Head of caudate nucleus (tissue), 42 donors: Measurements from ENCODE around the gene LY6G5B.
A peak's percentile ranks its signal among the peaks of the same experiment; 100 is the strongest.

ENCODE experiments used
- DNase-seq, 42 donors: peaks; one replicate each; pipeline versions ENCODE4 v3.0.0 to v3.0.0-alpha.2; 2020 to 2021; ENCODE audit warnings: mixed read lengths in 7 of 42
- intact Hi-C: fragments of 100-400 bp; cut with DNase I; formaldehyde crosslinking; loops from one replicate; pipeline ENCODE4 v1.15.0; 2022

LY6G5B gene, protein sequence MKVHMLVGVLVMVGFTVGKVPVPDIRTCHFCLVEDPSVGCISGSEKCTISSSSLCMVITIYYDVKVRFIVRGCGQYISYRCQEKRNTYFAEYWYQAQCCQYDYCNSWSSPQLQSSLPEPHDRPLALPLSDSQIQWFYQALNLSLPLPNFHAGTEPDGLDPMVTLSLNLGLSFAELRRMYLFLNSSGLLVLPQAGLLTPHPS

DNA sequence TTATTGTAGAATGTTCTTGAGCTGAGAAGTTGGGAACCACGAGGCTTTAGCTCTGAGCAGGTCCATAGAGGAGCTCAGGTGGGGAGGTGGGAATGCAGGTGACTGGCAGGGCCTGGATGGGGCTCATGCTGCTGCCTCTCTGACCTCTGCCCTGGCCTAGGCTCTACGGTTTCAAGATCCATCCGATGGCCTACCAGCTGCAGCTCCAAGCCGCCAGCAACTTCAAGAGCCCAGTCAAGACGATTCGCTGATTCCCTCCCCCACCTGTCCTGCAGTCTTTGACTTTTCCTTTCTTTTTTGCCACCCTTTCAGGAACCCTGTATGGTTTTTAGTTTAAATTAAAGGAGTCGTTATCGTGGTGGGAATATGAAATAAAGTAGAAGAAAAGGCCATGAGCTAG lies at the start of gene LY6G5B:
TSS of gene LY6G5B (plus strand) at position 301 of the 400 bp plus-strand sequence. CDS start 975 bp downstream, outside the sequence.
- intact Hi-C loops: loop anchor here (5.0 kb wide), 1 partner anchor 47 kb away; the partner anchor contains the start of gene PRRC2A
- no peak for DNase-seq

DNA sequence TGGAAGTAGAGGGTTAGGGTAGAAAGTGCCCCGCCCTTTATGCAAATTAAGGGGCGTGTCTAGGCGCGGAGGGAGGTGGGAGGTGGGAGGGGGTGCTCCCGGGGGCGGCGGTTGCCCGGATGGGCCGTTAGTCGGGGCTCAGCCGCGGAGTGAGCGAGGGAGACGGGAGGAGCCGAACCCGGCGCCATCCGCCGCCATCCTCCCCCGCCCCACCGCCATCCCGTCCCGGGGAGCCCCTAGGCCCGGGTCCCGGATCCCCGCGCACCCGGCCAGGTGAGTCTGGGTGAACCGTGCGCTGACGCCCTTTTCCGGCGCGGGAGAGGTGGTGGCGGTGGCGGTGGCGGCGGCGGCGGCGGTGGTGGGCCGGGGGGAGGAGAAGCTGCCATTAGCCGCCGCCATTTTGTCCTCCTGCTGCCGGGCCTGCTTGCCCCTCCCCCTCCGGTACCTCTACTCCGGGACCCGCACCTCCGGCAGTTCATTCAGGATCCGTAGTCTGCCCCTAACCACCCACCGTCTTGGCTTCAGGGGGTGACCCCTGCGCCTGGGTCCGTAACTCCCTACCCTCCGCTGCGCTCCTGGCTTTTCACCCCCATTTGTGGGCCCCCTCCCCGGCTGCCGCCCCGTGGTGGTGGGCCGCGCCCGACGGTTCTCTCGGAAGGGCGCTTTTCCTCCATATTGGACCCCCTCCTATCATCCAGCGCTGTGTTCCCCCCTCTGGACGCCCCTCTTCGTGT lies 49.0 kb upstream of the LY6G5B start, which contains the start of gene PRRC2A:
TSS of gene PRRC2A (plus strand) at position 130 of the 734 bp plus-strand sequence. CDS start 2,075 bp downstream, outside the sequence.
- peak in 32 of 42 donors; percentile 48 to 98 (median 80) for DNase-seq
- intact Hi-C loops: loop anchor here (5.0 kb wide), 2 partner anchors 47 to 78 kb away; partner anchors contain the start of genes CSNK2B, DDX39B and LY6G5B

DNA sequence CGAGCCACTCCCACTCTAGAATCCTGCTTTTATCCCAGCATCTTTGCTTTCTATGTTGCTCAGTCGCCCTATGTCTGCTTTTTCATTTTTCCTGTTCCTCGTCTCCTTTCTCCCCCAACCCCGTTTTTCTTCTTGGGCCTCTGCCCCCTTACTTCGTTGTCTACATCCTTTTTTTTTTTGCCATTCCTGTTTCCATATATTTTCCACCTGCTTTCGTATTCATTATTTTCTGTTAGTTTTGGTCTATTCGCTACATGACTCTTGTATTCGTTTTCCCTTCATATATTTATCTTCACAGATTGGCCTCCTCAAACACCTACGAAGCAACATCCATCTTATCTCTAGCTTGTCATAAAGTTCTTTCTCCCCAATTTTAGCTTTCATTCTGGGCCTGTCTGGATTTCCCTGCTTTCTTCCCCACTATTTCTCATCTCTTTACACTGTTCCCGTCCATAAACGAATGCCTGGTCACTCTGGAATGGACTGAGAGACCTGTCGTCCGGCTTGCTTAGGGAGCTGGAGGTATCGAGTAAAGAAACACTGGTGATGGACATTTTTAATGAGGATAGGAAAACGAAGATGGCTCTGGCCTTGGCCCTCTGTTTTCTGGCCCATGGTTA lies 48.3 kb upstream of the LY6G5B start:
- intact Hi-C loops: loop anchor here (5.0 kb wide), 2 partner anchors 46 to 79 kb away; partner anchors contain the start of genes CSNK2B, DDX39B and LY6G5B

DNA sequence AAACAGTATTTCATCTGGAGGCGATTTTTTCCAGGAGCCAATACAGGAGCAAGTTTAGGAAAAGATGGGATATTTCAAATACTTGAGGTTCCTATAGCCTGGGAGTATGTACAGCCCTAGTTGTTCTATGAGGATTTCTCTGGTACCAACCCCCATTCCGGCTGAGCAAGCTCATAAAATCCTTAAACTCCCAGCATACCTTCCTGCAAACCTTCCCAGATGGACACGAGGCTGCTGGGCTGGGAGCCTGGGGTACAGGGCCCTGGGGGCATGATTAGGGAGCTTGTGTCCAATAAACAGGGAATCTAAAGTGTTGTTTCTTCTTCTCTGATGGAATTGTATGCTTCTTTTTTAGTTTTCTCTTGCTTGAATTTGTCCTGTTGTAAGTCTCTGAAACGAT lies 47.8 kb upstream of the LY6G5B start:
- intact Hi-C loops: loop anchor here (5.0 kb wide), 2 partner anchors 45 to 80 kb away; partner anchors contain the start of genes CSNK2B, DDX39B and LY6G5B
- no peak for DNase-seq

More for the DNA sequence above, 48.3 kb upstream of the LY6G5B start:
- no peak for DNase-seq

DNA sequence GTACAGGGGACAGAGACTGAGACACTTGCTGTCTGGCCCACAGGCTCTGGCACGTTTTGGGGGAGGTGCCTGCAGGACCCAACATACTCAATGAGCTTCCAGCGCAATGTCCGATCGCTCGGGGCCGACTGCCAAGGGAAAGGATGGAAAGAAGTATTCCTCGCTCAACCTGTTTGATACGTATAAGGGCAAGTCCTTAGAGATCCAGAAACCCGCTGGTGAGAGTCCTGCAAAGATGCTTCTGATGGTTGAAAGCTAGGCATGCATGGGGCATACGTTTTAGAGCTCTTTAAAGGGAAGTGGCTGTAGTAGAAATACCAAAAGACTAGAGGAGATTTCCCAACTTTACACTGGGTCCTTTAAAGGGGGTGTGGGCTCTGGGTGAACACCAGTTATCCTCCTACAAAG lies 47.1 kb upstream of the LY6G5B start:
- intact Hi-C loops: loop anchor here (5.0 kb wide), 2 partner anchors 45 to 80 kb away; partner anchors contain the start of genes CSNK2B, DDX39B and LY6G5B

DNA sequence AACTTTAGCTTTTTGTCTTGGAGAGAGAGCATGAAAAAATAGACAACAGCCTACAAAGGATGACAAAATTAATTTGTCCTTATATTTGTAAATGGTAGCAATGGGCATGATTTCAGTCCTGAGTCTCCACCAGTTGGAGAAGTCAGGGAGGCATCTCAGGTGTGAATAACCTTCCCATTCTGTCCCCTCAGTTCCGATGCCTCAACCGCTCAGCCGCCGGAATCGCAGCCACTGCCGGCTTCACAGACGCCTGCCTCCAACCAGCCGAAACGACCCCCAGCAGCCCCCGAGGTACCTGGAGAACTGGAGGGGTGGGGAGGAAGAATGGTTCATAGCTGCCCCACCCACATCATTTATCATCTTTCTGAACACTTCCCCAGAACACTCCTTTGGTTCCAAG lies 45.7 kb upstream of the LY6G5B start:
- intact Hi-C loops: loop anchor here (5.0 kb wide), 2 partner anchors 43 to 82 kb away; partner anchors contain the start of genes CSNK2B, DDX39B and LY6G5B
- DNase-seq: no peak

More for the DNA sequence above, 47.1 kb upstream of the LY6G5B start:
- no peak for DNase-seq

DNA sequence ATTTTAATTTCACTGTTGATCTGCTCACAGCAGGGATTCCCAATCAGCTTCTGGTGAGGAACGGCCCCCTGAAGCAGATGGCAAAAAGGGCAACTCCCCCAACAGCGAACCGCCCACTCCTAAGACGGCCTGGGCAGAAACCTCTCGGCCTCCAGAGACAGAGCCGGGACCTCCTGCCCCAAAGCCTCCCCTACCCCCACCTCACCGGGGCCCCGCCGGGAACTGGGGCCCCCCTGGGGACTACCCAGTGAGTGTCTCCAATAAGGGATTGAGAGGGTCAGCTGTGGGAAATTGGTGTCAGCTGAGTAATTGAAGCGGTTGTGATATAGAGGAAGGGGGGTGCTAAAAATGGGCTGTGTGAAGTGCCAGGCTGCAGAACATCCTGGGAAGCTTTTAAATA lies 42.8 kb upstream of the LY6G5B start:
- no peak for DNase-seq

DNA sequence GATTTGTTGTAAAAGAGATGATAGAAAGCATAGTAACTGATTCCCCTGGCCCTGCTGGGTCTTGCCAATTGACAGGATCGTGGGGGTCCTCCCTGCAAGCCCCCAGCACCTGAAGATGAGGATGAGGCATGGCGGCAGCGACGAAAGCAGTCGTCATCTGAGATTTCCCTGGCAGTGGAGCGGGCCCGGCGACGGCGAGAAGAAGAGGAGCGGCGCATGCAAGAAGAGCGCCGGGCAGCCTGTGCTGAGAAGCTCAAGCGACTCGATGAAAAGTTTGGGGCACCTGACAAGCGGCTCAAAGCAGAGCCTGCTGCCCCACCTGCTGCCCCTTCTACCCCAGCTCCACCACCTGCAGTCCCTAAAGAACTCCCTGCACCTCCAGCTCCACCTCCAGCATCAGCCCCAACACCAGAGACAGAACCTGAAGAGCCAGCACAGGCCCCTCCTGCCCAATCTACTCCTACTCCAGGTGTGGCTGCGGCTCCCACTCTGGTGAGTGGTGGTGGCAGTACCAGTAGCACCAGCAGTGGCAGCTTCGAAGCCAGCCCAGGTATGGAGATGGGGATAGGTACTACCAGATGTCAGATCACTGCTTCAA lies 42.0 kb upstream of the LY6G5B start:
- intact Hi-C loops: no loop called here
- DNase-seq: no peak

More for the DNA sequence above, 42.8 kb upstream of the LY6G5B start:
- intact Hi-C loops: no loop called here

DNA sequence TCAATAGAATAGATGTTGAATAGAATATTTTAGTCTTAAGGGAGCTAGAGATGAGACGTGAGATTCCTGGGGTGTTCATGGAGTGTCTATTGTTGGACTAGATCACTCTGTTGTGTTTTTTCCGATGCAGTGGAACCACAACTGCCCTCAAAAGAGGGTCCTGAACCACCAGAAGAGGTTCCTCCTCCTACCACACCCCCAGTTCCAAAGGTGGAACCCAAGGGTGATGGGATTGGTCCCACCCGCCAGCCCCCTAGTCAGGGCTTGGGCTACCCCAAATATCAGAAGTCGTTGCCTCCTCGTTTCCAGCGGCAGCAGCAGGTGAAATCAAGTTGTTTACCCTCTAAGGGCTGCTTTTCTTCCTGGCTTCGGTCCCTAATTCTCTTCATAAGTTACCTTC lies 40.8 kb upstream of the LY6G5B start:
- no peak for DNase-seq
- intact Hi-C loops: no loop called here

DNA sequence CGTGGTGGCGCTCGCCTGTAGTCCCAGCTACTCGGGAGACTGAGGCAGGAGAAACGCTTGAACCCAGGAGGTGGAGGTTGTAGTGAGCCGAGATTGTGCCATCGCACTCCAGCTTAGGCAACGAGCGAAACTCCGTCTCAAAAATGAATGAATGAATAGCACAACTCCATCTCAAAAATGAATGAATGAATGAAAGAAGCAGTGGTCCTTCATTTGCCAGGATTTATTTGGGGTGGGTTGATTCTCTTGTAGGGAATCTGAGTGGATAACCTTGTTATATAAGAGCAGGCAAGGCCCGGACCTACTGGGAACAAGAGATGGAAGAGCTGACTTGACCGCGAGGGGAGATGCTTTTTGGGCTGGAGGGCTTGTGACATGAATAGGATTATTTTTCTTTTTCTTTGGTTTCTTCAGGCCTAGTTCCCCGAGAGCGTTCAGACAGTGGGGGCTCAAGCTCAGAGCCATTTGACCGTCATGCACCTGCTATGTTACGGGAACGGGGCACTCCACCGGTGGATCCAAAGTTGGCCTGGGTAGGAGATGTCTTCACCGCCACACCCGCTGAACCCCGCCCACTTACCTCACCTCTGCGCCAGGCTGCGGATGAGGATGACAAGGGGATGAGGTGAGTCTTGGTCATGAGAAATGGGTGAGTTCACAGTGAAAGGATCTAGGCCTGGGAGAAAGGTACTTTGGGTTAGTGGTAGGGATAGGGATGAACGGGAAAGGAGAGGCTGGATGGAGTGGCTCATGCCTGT lies 39.4 kb upstream of the LY6G5B start:
- no peak for DNase-seq
- intact Hi-C loops: no loop called here

DNA sequence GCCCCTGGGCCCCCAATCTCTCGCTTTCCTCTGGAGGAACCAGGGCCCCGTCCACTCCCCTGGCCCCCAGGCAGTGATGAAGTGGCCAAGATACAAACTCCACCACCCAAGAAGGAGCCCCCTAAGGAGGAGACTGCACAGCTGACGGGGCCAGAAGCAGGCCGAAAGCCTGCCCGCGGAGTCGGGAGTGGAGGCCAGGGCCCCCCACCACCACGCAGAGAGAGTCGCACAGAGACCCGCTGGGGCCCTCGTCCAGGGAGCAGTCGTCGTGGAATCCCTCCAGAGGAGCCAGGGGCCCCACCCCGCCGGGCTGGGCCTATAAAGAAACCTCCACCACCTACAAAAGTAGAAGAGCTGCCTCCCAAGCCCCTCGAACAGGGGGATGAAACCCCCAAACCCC lies 38.6 kb upstream of the LY6G5B start:
- intact Hi-C loops: no loop called here
- DNase-seq: no peak

DNA sequence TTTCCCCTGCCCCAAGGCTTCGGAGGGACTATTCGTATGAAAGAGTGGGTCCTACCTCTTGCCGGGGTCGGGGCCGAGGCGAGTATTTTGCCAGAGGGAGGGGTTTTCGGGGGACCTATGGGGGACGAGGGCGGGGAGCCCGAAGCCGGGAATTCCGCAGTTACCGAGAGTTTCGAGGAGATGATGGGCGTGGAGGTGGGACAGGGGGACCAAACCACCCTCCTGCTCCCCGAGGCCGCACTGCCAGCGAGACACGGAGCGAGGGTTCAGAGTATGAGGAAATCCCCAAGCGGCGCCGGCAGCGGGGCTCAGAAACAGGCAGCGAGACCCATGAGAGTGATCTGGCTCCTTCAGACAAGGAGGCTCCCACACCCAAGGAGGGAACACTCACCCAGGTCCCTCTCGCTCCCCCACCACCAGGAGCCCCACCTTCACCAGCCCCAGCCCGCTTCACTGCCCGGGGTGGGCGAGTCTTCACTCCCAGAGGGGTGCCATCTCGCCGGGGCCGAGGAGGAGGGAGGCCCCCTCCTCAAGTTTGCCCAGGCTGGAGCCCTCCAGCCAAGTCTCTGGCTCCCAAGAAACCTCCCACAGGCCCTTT lies 38.0 kb upstream of the LY6G5B start:
- DNase-seq: no peak
- intact Hi-C loops: no loop called here

DNA sequence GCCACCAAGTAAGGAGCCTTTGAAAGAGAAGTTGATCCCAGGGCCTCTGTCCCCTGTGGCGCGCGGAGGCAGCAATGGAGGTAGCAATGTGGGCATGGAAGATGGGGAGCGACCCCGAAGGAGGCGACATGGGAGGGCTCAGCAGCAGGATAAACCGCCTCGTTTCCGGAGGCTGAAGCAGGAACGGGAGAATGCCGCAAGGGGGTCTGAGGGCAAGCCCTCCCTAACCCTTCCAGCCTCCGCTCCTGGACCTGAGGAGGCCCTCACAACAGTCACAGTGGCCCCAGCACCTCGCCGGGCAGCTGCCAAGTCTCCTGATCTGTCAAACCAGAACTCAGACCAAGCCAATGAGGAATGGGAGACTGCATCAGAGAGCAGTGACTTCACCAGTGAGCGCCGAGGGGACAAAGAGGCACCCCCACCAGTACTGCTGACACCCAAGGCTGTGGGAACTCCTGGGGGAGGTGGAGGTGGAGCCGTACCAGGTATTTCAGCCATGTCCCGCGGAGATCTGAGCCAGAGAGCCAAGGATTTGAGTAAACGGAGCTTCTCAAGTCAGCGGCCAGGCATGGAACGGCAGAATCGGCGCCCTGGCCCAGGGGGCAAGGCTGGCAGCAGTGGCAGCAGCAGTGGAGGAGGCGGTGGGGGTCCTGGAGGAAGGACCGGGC lies 37.4 kb upstream of the LY6G5B start:
- no peak for DNase-seq
- intact Hi-C loops: no loop called here

DNA sequence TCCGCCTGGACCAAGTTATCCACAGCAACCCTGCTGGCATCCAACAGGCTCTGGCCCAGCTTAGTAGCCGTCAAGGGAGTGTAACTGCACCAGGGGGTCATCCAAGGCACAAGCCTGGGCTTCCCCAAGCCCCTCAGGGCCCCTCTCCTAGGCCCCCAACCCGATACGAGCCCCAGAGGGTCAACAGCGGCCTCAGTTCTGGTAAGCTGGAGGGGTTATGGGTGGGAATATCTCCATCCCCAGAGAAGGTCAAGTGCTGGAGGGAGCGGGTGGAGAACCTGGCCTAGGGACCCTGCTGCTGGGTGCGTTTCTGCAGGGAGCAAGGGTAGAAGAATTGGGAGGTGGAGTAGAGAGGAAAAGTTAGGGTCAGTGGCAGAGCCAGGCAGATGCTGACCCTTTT lies 36.3 kb upstream of the LY6G5B start:
- intact Hi-C loops: no loop called here
- DNase-seq: no peak

DNA sequence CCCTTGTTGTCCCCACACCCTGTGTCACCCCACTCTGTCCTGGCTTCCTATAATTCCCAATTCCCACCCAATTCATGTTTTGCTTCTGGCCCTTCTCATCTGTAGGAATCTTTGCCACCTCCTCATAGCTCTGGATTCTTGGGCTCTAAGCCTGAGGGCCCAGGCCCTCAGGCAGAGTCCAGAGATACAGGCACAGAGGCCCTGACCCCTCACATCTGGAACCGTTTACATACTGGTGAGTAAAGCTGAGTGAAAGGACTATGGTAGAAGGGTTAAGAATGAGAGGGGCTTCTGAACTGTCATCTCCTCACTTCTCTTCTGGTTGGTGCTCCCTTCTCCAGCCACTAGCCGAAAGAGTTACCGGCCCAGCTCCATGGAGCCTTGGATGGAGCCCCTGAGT lies 35.6 kb upstream of the LY6G5B start:
- intact Hi-C loops: no loop called here

DNA sequence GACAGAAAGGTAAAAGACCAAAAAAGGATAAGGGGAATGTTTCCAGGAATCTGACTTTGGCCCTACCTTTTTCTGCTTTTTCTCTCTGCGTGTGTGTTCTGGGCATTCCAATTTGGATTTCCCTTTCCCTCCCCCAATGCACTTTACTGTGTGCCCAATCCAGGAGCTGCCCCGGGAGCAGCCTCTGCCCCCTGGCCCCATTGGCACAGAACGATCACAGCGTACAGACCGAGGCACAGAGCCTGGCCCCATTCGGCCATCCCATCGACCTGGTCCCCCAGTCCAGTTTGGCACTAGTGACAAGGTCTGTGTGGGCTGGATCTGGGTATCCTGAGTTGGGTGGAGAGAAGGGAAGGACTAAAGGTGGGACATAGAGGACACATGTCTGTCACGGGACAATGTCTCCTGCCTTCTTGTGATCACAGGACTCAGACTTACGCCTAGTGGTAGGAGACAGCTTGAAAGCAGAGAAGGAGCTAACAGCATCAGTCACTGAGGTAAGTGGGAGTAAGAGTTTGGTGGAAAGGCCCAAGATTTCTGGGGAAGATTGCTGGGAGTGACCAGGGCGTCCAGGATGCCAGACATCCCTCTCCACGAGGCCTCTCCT lies 34.7 kb upstream of the LY6G5B start:
- intact Hi-C loops: no loop called here
- DNase-seq: no peak

More for the DNA sequence above, 35.6 kb upstream of the LY6G5B start:
- DNase-seq: no peak
